GM12878 (cell line): Measurements from ENCODE around the gene SKA3. TPM values are rescaled to one million over a fixed set of nuclear protein-coding genes. Genes with fewer than 3 reads are reported as not detected.

Experiments used
- ATAC-seq: fragments of 200-7000 bp; cut with Tn5 transposase; 3 replicates; pipeline ENCODE4 v1.9.1; 2020; ENCODE audit warnings: mild to moderate bottlenecking, moderate library complexity
- BruUV-seq: library from RNA; stranded (reverse); fragments of 400-500 nt; replicated peaks from 2 replicates; lab custom pipeline; 2021; lab: Mats Ljungman, UMichigan
- CTCF ChIA-PET: fragments of 300-600 bp; sonication (Branson Sonifier 250); formaldehyde crosslinking; extraction: SDS; loops from one replicate; lab custom pipeline; 2021; ENCODE audit warnings: inconsistent platforms; lab: Yijun Ruan, JAX
- POLR2A ChIA-PET: fragments of 350-600 bp; formaldehyde crosslinking; extraction: SDS; loops from one replicate; lab custom pipeline; 2021; ENCODE audit warnings: inconsistent platforms; lab: Charles Lee
- RAD21 ChIA-PET: fragments of 300-600 bp; sonication (Branson Sonifier 250); formaldehyde crosslinking; loops from one replicate; lab custom pipeline; 2023; ENCODE audit warnings: antibody characterized with exemption; ENCODE audit not compliant: unreplicated experiment; lab: Charles Lee
- SMC1A ChIA-PET: fragments of 300-600 bp; sonication (Branson Sonifier 250); formaldehyde crosslinking; loops from one replicate; lab custom pipeline; 2023; ENCODE audit not compliant: unreplicated experiment, uncharacterized antibody; lab: Charles Lee
- DNase-seq: peaks from one replicate; pipeline ENCODE4 v3.0.0-alpha.2; 2011; ENCODE audit warnings: low read depth, low spot score
- FAIRE-seq: peaks from 3 replicates; lab custom pipeline; 2011; peaks lifted over from hg19 to GRCh38; lab: Jason Lieb, UNC
- H2AFZ ChIP-seq: 2 replicates; pipeline ENCODE4 v1.6.0; 2011; ENCODE audit warnings: low read depth, low read length, control low read depth; ENCODE audit not compliant: control insufficient read depth
- H3K27ac ChIP-seq: 2 replicates; pipeline ENCODE4 v1.5.1; 2011; ENCODE audit warnings: control low read depth; ENCODE audit not compliant: control insufficient read depth, insufficient read depth
- H3K27me3 ChIP-seq, 2 experiments: replicated peaks in 1 of 2; 2 replicates each; pipeline versions ENCODE4 v1.6.0 to v1.6.1; 2011; ENCODE audit warnings: low read length in 1 of 2; ENCODE audit not compliant: control insufficient read depth in 2 of 2, insufficient read depth in 2 of 2
- H3K36me3 ChIP-seq, 2 experiments: 2 replicates each; pipeline ENCODE4 v1.5.1; 2011; ENCODE audit warnings: low read length in 1 of 2; ENCODE audit not compliant: control insufficient read depth in 2 of 2, insufficient read depth in 2 of 2
- H3K4me1 ChIP-seq: 2 replicates; pipeline ENCODE4 v1.6.1; 2011; ENCODE audit warnings: mild to moderate bottlenecking, low read length, moderate library complexity, mixed read lengths; ENCODE audit not compliant: control insufficient read depth, insufficient read depth
- H3K4me2 ChIP-seq: 2 replicates; pipeline ENCODE4 v1.6.0; 2011; ENCODE audit warnings: control low read depth; ENCODE audit not compliant: control insufficient read depth, insufficient read depth
- H3K4me3 ChIP-seq: fragments of 200-600 bp; sonication (generic); 2 replicates; pipeline ENCODE4 v1.5.1; 2016
- H3K79me2 ChIP-seq: 2 replicates; pipeline ENCODE4 v1.6.0; 2011; ENCODE audit warnings: low read length; ENCODE audit not compliant: control insufficient read depth, insufficient read depth
- H3K9ac ChIP-seq: 2 replicates; pipeline ENCODE4 v1.8.0; 2011; ENCODE audit warnings: low read length, control low read depth, mixed read lengths; ENCODE audit not compliant: control insufficient read depth, insufficient read depth
- H3K9me3 ChIP-seq: replicated peaks from 3 replicates; pipeline ENCODE4 v1.5.1; 2011; ENCODE audit warnings: mild to moderate bottlenecking, low read length; ENCODE audit not compliant: control insufficient read depth, insufficient read depth
- H4K20me1 ChIP-seq: 2 replicates; pipeline ENCODE4 v1.6.0; 2011; ENCODE audit not compliant: control insufficient read depth, insufficient read depth
- JUNB ChIP-seq: IDR thresholded peaks from 2 replicates; pipeline ENCODE4 v1.6.1; 2016; ENCODE audit warnings: antibody characterized with exemption, mild to moderate bottlenecking
- RAD21 ChIP-seq: IDR thresholded peaks from 2 replicates; pipeline ENCODE4 v1.6.1; 2011; ENCODE audit warnings: mild to moderate bottlenecking, low read depth, low read length, moderate library complexity; ENCODE audit not compliant: insufficient read depth
- RBBP5 ChIP-seq: fragments of 200-600 bp; sonication (generic); conservative IDR thresholded peaks from 2 replicates; pipeline ENCODE4 v1.6.1; 2016
- RELB ChIP-seq: fragments of 450-650 bp; IDR thresholded peaks from 2 replicates; pipeline ENCODE4 v1.6.1; 2017; ENCODE audit warnings: low read depth, mild to moderate bottlenecking, moderate library complexity
- SKIL ChIP-seq: fragments of 450-650 bp; IDR thresholded peaks from 2 replicates; pipeline ENCODE4 v1.6.1; 2017; ENCODE audit warnings: mild to moderate bottlenecking, low read depth, inconsistent platforms; ENCODE audit not compliant: poor library complexity, severe bottlenecking
- ZNF24 ChIP-seq: fragments of 450-650 bp; IDR thresholded peaks from 2 replicates; pipeline ENCODE4 v1.6.1; 2017; ENCODE audit warnings: antibody characterized with exemption, mild to moderate bottlenecking
- ZZZ3 ChIP-seq: IDR thresholded peaks from 2 replicates; pipeline ENCODE4 v1.6.1; 2011; ENCODE audit warnings: low read depth; ENCODE audit not compliant: control insufficient read depth, insufficient read length
- WGBS: methylation state at CpG from one replicate; pipeline ENCODE4 v1.1.6; 2016; ENCODE audit warnings: low lambda C conversion rate; ENCODE audit not compliant: insufficient replicate concordance, insufficient coverage; ENCODE audit errors: missing lambda C conversion rate; 5-methylcytosine and 5-hydroxymethylcytosine counted together
- in situ Hi-C: fragments of 300-500 bp; cut with MboI; formaldehyde crosslinking; loops from 9 replicates; pipeline ENCODE4 v1.14.3; 2018; ENCODE audit warnings: mixed read lengths
- intact Hi-C: fragments of 100-400 bp; cut with micrococcal nuclease; formaldehyde crosslinking; loops from one replicate; pipeline ENCODE4 v1.14.2; 2022; ENCODE audit not compliant: unreplicated experiment
- polyA plus RNA-seq, 11 experiments: library from polyadenylated mRNA; depleted of rRNA in 4 of 11; unstranded in 6 of 11; stranded (reverse) in 5 of 11; fragments of >200 nt; fragmentation: Nextera tagmentation in 4 of 11; fragmentation: Illumina TruSeq in 1 of 11; extraction: Ambion mirVana in 4 of 11; extraction: Trizol in 1 of 11; gene quantifications; 1 replicate in 1 of 11; 2 replicates in 10 of 11; pipeline versions ENCODE4 v1.2.1 to v1.2.3, GENCODE V29; 2011 to 2016; ENCODE audit warnings: inconsistent platforms in 2 of 11, missing spikeins in 2 of 11, low read depth in 1 of 11
- total RNA-seq, 4 experiments: library from RNA; depleted of rRNA in 3 of 4; stranded (reverse); fragments of >200 nt in 3 of 4; fragmentation: Illumina TruSeq in 1 of 4; extraction: Trizol in 1 of 4; gene quantifications; 2 replicates each; pipeline versions ENCODE4 v1.2.1 to v1.2.3, GENCODE V29; 2013 to 2021

SKA3 gene
- total and polyA plus RNA-seq, 10 of the 15 experiments (the other 5 are each of a cell fraction or from before 2014, with no cell fraction given): 13.5 to 69.7 (median 26.3) TPM

DNA sequence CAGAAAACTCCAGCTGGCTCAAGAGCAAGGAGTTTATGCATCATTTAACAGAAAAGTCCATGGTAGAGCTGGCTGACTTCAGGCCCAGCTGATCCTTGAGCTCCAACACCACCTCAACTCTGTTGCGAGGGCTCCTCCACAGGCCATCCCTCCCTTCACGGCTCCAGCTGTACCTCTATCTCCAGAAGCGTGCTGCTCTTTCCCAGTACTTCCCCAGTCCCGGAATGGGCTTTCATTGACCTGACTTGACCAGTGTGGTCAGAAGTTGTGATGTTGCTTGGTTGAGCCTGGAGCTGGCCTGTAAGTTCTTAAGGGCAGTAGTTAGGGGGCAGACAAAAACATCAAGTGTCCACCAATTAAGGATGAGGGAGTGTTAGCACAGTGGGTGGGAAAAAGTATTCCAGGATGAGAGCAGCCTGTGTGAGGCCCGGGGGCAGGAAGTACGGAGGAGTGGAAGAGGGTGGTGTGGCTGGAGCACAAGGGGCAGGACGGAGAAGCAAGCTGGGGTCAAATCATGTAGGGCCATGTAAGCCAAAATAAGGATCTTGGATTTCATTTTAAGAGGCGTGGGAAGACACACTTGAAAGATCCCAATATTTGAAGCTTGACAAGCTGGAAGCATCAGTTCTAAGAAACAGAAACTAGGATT, 24.0 kb downstream of the SKA3 start:
- Histone ChIP-seq H3K4me1 (no peaks in the 10 kb centered on the region), H3K79me2 (no peaks in the 10 kb centered on the region), H3K27ac (no peak overlapping the region), H3K9ac (no peak overlapping the region), H3K36me3 (peaks cover 4 to 10% of the 10 kb centered on the region in 2 experiments), H4K20me1 (no peaks in the 10 kb centered on the region), H3K9me3 (no peaks in the 10 kb centered on the region), H3K4me2 (no peak overlapping the region), H2AFZ (no peak overlapping the region), H3K27me3 (no peaks in the 10 kb centered on the region), H3K4me3 (no peak overlapping the region)
- no peak for DNase-seq
- intact Hi-C loops (no loop called here), in situ Hi-C loops (no loop called here)
- ChIA-PET RAD21 (no interaction called here), SMC1A (interaction anchor here (1.3 kb wide), 1 partner anchor 24 kb away, joined by 3 read pairs; the partner anchor contains the start of genes MRPL57 and SKA3), CTCF (interaction anchor here (1.2 kb wide), 1 partner anchor 16 kb away, joined by 3 read pairs; no protein-coding TSS in a partner anchor), POLR2A (no interaction called here)
- no peak for ATAC-seq
- TF ChIP-seq RELB: no peak
- no peak for TF ChIP-seq SKIL
- TF ChIP-seq JUNB: no peak
- no peak for TF ChIP-seq RAD21
- no peak for TF ChIP-seq ZNF24
- no peak for TF ChIP-seq ZZZ3
- TF ChIP-seq RBBP5: no peak
- 95% methylated on average over 8 of the region's 8 CpGs for WGBS
- no TSS peak for BruUV-seq
- FAIRE-seq: no peak
